Stimulated activated CD8-positive, alpha-beta memory T cell treated with anti-CD3 and anti-CD28 coated beads, Interleukin-7, amount 100 ng/mL, for 4 hours (primary cell): ENCODE results near the gene YPEL3.
"Not testable (repeated sequence)": the region's sequence is repeated elsewhere in the genome, so short reads cannot be mapped to it uniquely, and the experiment has no call there.

Experiments used
- DNase-seq, 2 donors: peaks; one replicate each; pipeline ENCODE4 v3.0.0-alpha.2; 2020; ENCODE audit warnings: low read depth in 2 of 2

The YPEL3 gene

GRCh38 chr16:30096105-30096861 lies at the start of gene YPEL3:
TSS of gene YPEL3 (minus strand) at chr16:30096213. CDS start at chr16:30095482, 731 bp downstream.
- peak; percentile 65 to 88 for DNase-seq

- no peak for DNase-seq
Measured at GRCh38 chr16:30145657-30146056, 49.6 kb upstream of the YPEL3 start.

- no peak for DNase-seq
Measured at GRCh38 chr16:30144917-30145316, 48.9 kb upstream of the YPEL3 start.

GRCh38 chr16:30144017-30144416 lies 48.0 kb upstream of the YPEL3 start:
- DNase-seq = no peak

GRCh38 chr16:30143347-30143702 lies 47.3 kb upstream of the YPEL3 start:
- DNase-seq = no peak

- no peak for DNase-seq
Measured at GRCh38 chr16:30142672-30143346, 46.8 kb upstream of the YPEL3 start.

- no peak for DNase-seq
Measured at GRCh38 chr16:30141750-30142149, 45.7 kb upstream of the YPEL3 start.

GRCh38 chr16:30139583-30140481 lies 43.8 kb upstream of the YPEL3 start:
- no peak for DNase-seq

GRCh38 chr16:30137897-30138296 lies 41.9 kb upstream of the YPEL3 start:
- DNase-seq = no peak

- no peak for DNase-seq
Measured at GRCh38 chr16:30136971-30137605, 41.1 kb upstream of the YPEL3 start.

- no peak for DNase-seq
Measured at GRCh38 chr16:30132591-30132990, 36.6 kb upstream of the YPEL3 start.

GRCh38 chr16:30131869-30132475 lies 36.0 kb upstream of the YPEL3 start:
- no peak for DNase-seq

- no peak for DNase-seq
Measured at GRCh38 chr16:30127993-30128392, 32.0 kb upstream of the YPEL3 start.

GRCh38 chr16:30125690-30126089 lies 29.7 kb upstream of the YPEL3 start:
- not testable (repeated sequence) for DNase-seq

- DNase-seq = no peak
Measured at GRCh38 chr16:30124985-30125379, 29.0 kb upstream of the YPEL3 start.

- DNase-seq = no peak
Measured at GRCh38 chr16:30122604-30123160, 26.7 kb upstream of the YPEL3 start.

GRCh38 chr16:30121741-30122571 lies 25.9 kb upstream of the YPEL3 start:
- DNase-seq = no peak

- DNase-seq = no peak
Measured at GRCh38 chr16:30120340-30121105, 24.5 kb upstream of the YPEL3 start.

- no peak for DNase-seq
Measured at GRCh38 chr16:30119428-30119827, 23.4 kb upstream of the YPEL3 start.
